Activated naive CD8-positive, alpha-beta T cell treated with anti-CD3 and anti-CD28 coated beads, Interleukin-2, amount 10 ng/mL, durations not matched to agents 7 days and 5 days (primary cell): ENCODE results near the gene DZIP3. TPM values are rescaled to one million over a fixed set of nuclear protein-coding genes. Genes with fewer than 3 reads are reported as not detected.

ENCODE experiments used
- ATAC-seq: fragments of 150-1000 bp; cut with Tn5 transposase; one replicate; pipeline ENCODE4 v1.10.0; 2021; ENCODE audit warnings: low read depth, moderate library complexity
- POLR2A ChIA-PET: fragments of 350-600 bp; sonication (Branson Sonifier 250); formaldehyde crosslinking; loops from one replicate; lab custom pipeline; 2021; ENCODE audit warnings: antibody characterized with exemption; lab: Charles Lee
- DNase-seq: peaks from one replicate; pipeline ENCODE4 v3.0.0; 2021
- H3K27ac Mint-ChIP-seq: one replicate; pipeline ENCODE4 v1.8.0; 2022; ENCODE audit warnings: mild to moderate bottlenecking, mixed read lengths
- H3K27me3 Mint-ChIP-seq: one replicate; pipeline ENCODE4 v1.8.0; 2022; ENCODE audit warnings: mild to moderate bottlenecking, moderate library complexity, mixed read lengths
- H3K36me3 Mint-ChIP-seq: one replicate; pipeline ENCODE4 v1.8.0; 2021; ENCODE audit warnings: mild to moderate bottlenecking, mixed read lengths
- H3K4me1 Mint-ChIP-seq: one replicate; pipeline ENCODE4 v1.8.0; 2021; ENCODE audit warnings: mixed read lengths
- H3K4me3 Mint-ChIP-seq: one replicate; pipeline ENCODE4 v1.8.0; 2022; ENCODE audit warnings: mild to moderate bottlenecking, moderate library complexity, mixed read lengths
- H3K9me3 Mint-ChIP-seq: one replicate; pipeline ENCODE4 v1.8.0; 2021; ENCODE audit warnings: mixed read lengths
- total RNA-seq, 2 experiments: library from RNA; stranded (reverse); gene quantifications; one replicate each; pipeline ENCODE4 v1.2.3, GENCODE V29; 2021

The DZIP3 gene
- total RNA-seq, 2 experiments from 2014 or later, result 25.2 to 29.9 TPM

- H3K27ac Mint-ChIP-seq, result no peak overlapping the region
- no peaks in the 10 kb centered on the region for H3K27me3 Mint-ChIP-seq
- H3K36me3 Mint-ChIP-seq, result peaks cover 34% of the 10 kb centered on the region
- POLR2A ChIA-PET, result no interaction called here
- no peaks in the 10 kb centered on the region for H3K4me1 Mint-ChIP-seq
- no peaks in the 10 kb centered on the region for H3K9me3 Mint-ChIP-seq
- DNase-seq (no peak), ATAC-seq (no peak)
- no peak overlapping the region for H3K4me3 Mint-ChIP-seq
Observed at GRCh38 chr3:108566599-108566998, 22.9 kb upstream of the DZIP3 start.

- POLR2A ChIA-PET, result no interaction called here
- no peak overlapping the region for H3K4me3 Mint-ChIP-seq
- no peaks in the 10 kb centered on the region for H3K27me3 Mint-ChIP-seq
- H3K27ac Mint-ChIP-seq, result no peak overlapping the region
- ATAC-seq (no peak), DNase-seq (no peak)
- no peaks in the 10 kb centered on the region for H3K4me1 Mint-ChIP-seq
- peaks cover 48% of the 10 kb centered on the region for H3K36me3 Mint-ChIP-seq
- peaks cover 1% of the 10 kb centered on the region for H3K9me3 Mint-ChIP-seq
Observed at GRCh38 chr3:108569336-108569735, 20.2 kb upstream of the DZIP3 start.

- H3K4me3 Mint-ChIP-seq, result no peak overlapping the region
- no peaks in the 10 kb centered on the region for H3K4me1 Mint-ChIP-seq
- peaks cover 1% of the 10 kb centered on the region for H3K9me3 Mint-ChIP-seq
- H3K27ac Mint-ChIP-seq, result no peak overlapping the region
- POLR2A ChIA-PET, result interaction anchor here (0.6 to 0.8 kb wide), 2 partner anchors 11 to 160 kb away, joined by 4 to 5 read pairs; partner anchors contain the start of genes CIP2A and DZIP3
- DNase-seq (no peak), ATAC-seq (no peak)
- H3K36me3 Mint-ChIP-seq, result peaks cover 49% of the 10 kb centered on the region
- H3K27me3 Mint-ChIP-seq, result no peaks in the 10 kb centered on the region
Observed at GRCh38 chr3:108578064-108578463, 11.5 kb upstream of the DZIP3 start.

- Mint-ChIP-seq H3K36me3 (peaks cover 24% of the 10 kb centered on the region), H3K27ac (peak overlapping the region; percentile 99), H3K4me1 (peaks cover 40% of the 10 kb centered on the region), H3K27me3 (no peaks in the 10 kb centered on the region), H3K9me3 (no peaks in the 10 kb centered on the region), H3K4me3 (peak overlapping the region; percentile 100)
- DNase-seq (no peak), ATAC-seq (no peak)
- POLR2A ChIA-PET, result interaction anchor here (1.0 to 4.9 kb wide), 7 partner anchors 13 to 365 kb away, joined by 3 to 151 read pairs (median 5); partner anchors contain the start of gene TRAT1
Observed at GRCh38 chr3:108588601-108589000, 921 bp upstream of the DZIP3 start.

GRCh38 chr3:108589998-108590323 lies 439 bp downstream of the DZIP3 start:
- Mint-ChIP-seq H3K4me3 (peak overlapping the region; percentile 100), H3K4me1 (peaks cover 37% of the 10 kb centered on the region), H3K27me3 (no peaks in the 10 kb centered on the region), H3K27ac (peak overlapping the region; percentile 99), H3K36me3 (peaks cover 20% of the 10 kb centered on the region), H3K9me3 (no peaks in the 10 kb centered on the region)
- DNase-seq (no peak), ATAC-seq (no peak)
- POLR2A ChIA-PET, result interaction anchor here (0.7 to 4.9 kb wide), 9 partner anchors 11 to 367 kb away, joined by 4 to 151 read pairs (median 5); partner anchors contain the start of gene TRAT1

GRCh38 chr3:108590460-108590859 lies 938 bp downstream of the DZIP3 start:
- H3K27me3 Mint-ChIP-seq, result no peaks in the 10 kb centered on the region
- H3K27ac Mint-ChIP-seq, result peak overlapping the region; percentile 99
- H3K9me3 Mint-ChIP-seq, result no peaks in the 10 kb centered on the region
- H3K36me3 Mint-ChIP-seq, result peaks cover 17% of the 10 kb centered on the region
- ATAC-seq (no peak), DNase-seq (no peak)
- H3K4me3 Mint-ChIP-seq, result peak overlapping the region; percentile 100
- H3K4me1 Mint-ChIP-seq, result peaks cover 32% of the 10 kb centered on the region
- POLR2A ChIA-PET, result interaction anchor here (1.2 to 4.9 kb wide), 5 partner anchors 11 to 367 kb away, joined by 4 to 151 read pairs (median 5); no protein-coding TSS in a partner anchor

GRCh38 chr3:108595321-108595720 lies 5.8 kb downstream of the DZIP3 start:
- no peak for ATAC-seq
- peaks cover 31% of the 10 kb centered on the region for H3K4me1 Mint-ChIP-seq

GRCh38 chr3:108598375-108598774 lies 8.9 kb downstream of the DZIP3 start:
- peaks cover 35% of the 10 kb centered on the region for H3K4me1 Mint-ChIP-seq
- H3K36me3 Mint-ChIP-seq, result peaks cover 20% of the 10 kb centered on the region
- no peaks in the 10 kb centered on the region for H3K27me3 Mint-ChIP-seq
- DNase-seq (no peak), ATAC-seq (no peak)
- no peaks in the 10 kb centered on the region for H3K9me3 Mint-ChIP-seq
- H3K27ac Mint-ChIP-seq, result no peak overlapping the region
- POLR2A ChIA-PET, result interaction anchor here (7.9 kb wide), 1 partner anchor 9 kb away, joined by 151 read pairs; the partner anchor contains the start of genes CIP2A and DZIP3
- no peak overlapping the region for H3K4me3 Mint-ChIP-seq

More at GRCh38 chr3:108595321-108595720, 5.8 kb downstream of the DZIP3 start:
- H3K4me3 Mint-ChIP-seq, result no peak overlapping the region
- H3K27me3 Mint-ChIP-seq, result no peaks in the 10 kb centered on the region
- no peak overlapping the region for H3K27ac Mint-ChIP-seq
- DNase-seq, result no peak
- POLR2A ChIA-PET, result no interaction called here
- peaks cover 11% of the 10 kb centered on the region for H3K36me3 Mint-ChIP-seq
- H3K9me3 Mint-ChIP-seq, result no peaks in the 10 kb centered on the region

- POLR2A ChIA-PET, result interaction anchor here (7.9 kb wide), 1 partner anchor 10 kb away, joined by 151 read pairs; the partner anchor contains the start of genes CIP2A and DZIP3
- peaks cover 44% of the 10 kb centered on the region for H3K4me1 Mint-ChIP-seq
- no peak overlapping the region for H3K27ac Mint-ChIP-seq
- DNase-seq, result no peak
- H3K27me3 Mint-ChIP-seq, result no peaks in the 10 kb centered on the region
- H3K4me3 Mint-ChIP-seq, result no peak overlapping the region
- H3K9me3 Mint-ChIP-seq, result no peaks in the 10 kb centered on the region
- H3K36me3 Mint-ChIP-seq, result peaks cover 20% of the 10 kb centered on the region
- ATAC-seq, result no peak
Observed at GRCh38 chr3:108599677-108600409, 10.3 kb downstream of the DZIP3 start.

GRCh38 chr3:108602249-108602934 lies 12.9 kb downstream of the DZIP3 start:
- DNase-seq (no peak), ATAC-seq (peak; percentile 85)

GRCh38 chr3:108602935-108603294 lies 13.4 kb downstream of the DZIP3 start:
- peaks cover 23% of the 10 kb centered on the region for H3K36me3 Mint-ChIP-seq
- POLR2A ChIA-PET, result interaction anchor here (1.3 to 7.9 kb wide), 3 partner anchors 13 to 477 kb away, joined by 3 to 151 read pairs (median 3); partner anchors contain the start of genes CIP2A and DZIP3
- no peak for DNase-seq
- peak; percentile 7 for ATAC-seq
- H3K9me3 Mint-ChIP-seq, result no peaks in the 10 kb centered on the region
- H3K27me3 Mint-ChIP-seq, result no peaks in the 10 kb centered on the region
- H3K27ac Mint-ChIP-seq, result peak overlapping the region; percentile 89
- peaks cover 37% of the 10 kb centered on the region for H3K4me1 Mint-ChIP-seq
- H3K4me3 Mint-ChIP-seq, result peak overlapping the region; percentile 71

More at GRCh38 chr3:108602249-108602934, 12.9 kb downstream of the DZIP3 start:
- Mint-ChIP-seq H3K9me3 (no peaks in the 10 kb centered on the region), H3K27me3 (no peaks in the 10 kb centered on the region), H3K4me1 (peaks cover 37% of the 10 kb centered on the region), H3K4me3 (peak overlapping the region; percentile 71), H3K36me3 (peaks cover 19% of the 10 kb centered on the region), H3K27ac (peak overlapping the region; percentile 89)
- POLR2A ChIA-PET, result interaction anchor here (1.5 to 7.9 kb wide), 2 partner anchors 13 to 222 kb away, joined by 3 to 151 read pairs; partner anchors contain the start of genes CIP2A and DZIP3

GRCh38 chr3:108603691-108604090 lies 14.2 kb downstream of the DZIP3 start:
- no peak for DNase-seq
- peaks cover 25% of the 10 kb centered on the region for H3K36me3 Mint-ChIP-seq
- no peaks in the 10 kb centered on the region for H3K27me3 Mint-ChIP-seq
- peak overlapping the region; percentile 72 for H3K27ac Mint-ChIP-seq
- H3K9me3 Mint-ChIP-seq, result no peaks in the 10 kb centered on the region
- H3K4me3 Mint-ChIP-seq, result peak overlapping the region; percentile 71
- H3K4me1 Mint-ChIP-seq, result peaks cover 37% of the 10 kb centered on the region
- ATAC-seq, result peak; percentile 49
- POLR2A ChIA-PET, result interaction anchor here (1.3 to 7.9 kb wide), 2 partner anchors 14 to 478 kb away, joined by 3 to 151 read pairs; partner anchors contain the start of genes CIP2A and DZIP3

- Mint-ChIP-seq H3K27me3 (no peaks in the 10 kb centered on the region), H3K4me3 (no peak overlapping the region), H3K4me1 (peaks cover 37% of the 10 kb centered on the region), H3K9me3 (no peaks in the 10 kb centered on the region), H3K36me3 (peaks cover 27% of the 10 kb centered on the region), H3K27ac (no peak overlapping the region)
- POLR2A ChIA-PET, result interaction anchor here (7.9 kb wide), 1 partner anchor 15 kb away, joined by 151 read pairs; the partner anchor contains the start of genes CIP2A and DZIP3
- DNase-seq (no peak), ATAC-seq (no peak)
Observed at GRCh38 chr3:108605028-108605427, 15.5 kb downstream of the DZIP3 start.
